Activated naive CD4-positive, alpha-beta T cell treated with Interleukin-2 at 50 U/mL for 16 hours (primary cell): ENCODE results near the gene TTC23L.
A peak's percentile ranks its signal among the peaks of the same experiment; 100 is the strongest.
"Not testable (repeated sequence)": the region's sequence is repeated elsewhere in the genome, so short reads cannot be mapped to it uniquely, and the experiment has no call there.

ENCODE experiments used
- DNase-seq: peaks from one replicate; pipeline ENCODE4 v3.0.0-alpha.2; 2020

The TTC23L gene

GRCh38 chr5:34838785-34839714 is at the start of gene TTC23L:
Gene TTC23L, plus strand, starts transcription at chr5:34839164. Its CDS starts 1,508 bp downstream, at chr5:34840672.
- DNase-seq, result peak; percentile 90

GRCh38 chr5:34789639-34790038 is 49.3 kb upstream of the TTC23L start:
- no peak for DNase-seq

GRCh38 chr5:34790069-34790468 is 48.9 kb upstream of the TTC23L start:
- DNase-seq, result no peak

- DNase-seq, result no peak
Measured at GRCh38 chr5:34791761-34792244, 47.2 kb upstream of the TTC23L start.

GRCh38 chr5:34802834-34803563 is 36.0 kb upstream of the TTC23L start:
- no peak for DNase-seq

- no peak for DNase-seq
Measured at GRCh38 chr5:34803974-34804732, 34.8 kb upstream of the TTC23L start.

- no peak for DNase-seq
Measured at GRCh38 chr5:34804913-34805312, 34.1 kb upstream of the TTC23L start.

GRCh38 chr5:34806532-34806931 is 32.4 kb upstream of the TTC23L start:
- DNase-seq, result no peak

GRCh38 chr5:34811706-34812105 is 27.3 kb upstream of the TTC23L start:
- DNase-seq, result no peak

GRCh38 chr5:34813509-34813908 is 25.5 kb upstream of the TTC23L start:
- no peak for DNase-seq

GRCh38 chr5:34817558-34818351 is 21.2 kb upstream of the TTC23L start:
- no peak for DNase-seq

GRCh38 chr5:34818717-34819116 is 20.2 kb upstream of the TTC23L start:
- no peak for DNase-seq

GRCh38 chr5:34820593-34820992 is 18.4 kb upstream of the TTC23L start:
- DNase-seq, result no peak

GRCh38 chr5:34822956-34823715 is 15.8 kb upstream of the TTC23L start:
- no peak for DNase-seq

- no peak for DNase-seq
Measured at GRCh38 chr5:34826347-34826746, 12.6 kb upstream of the TTC23L start.

- DNase-seq, result no peak
Measured at GRCh38 chr5:34827588-34828506, 11.1 kb upstream of the TTC23L start.

- DNase-seq, result not testable (repeated sequence)
Measured at GRCh38 chr5:34830827-34831226, 8.1 kb upstream of the TTC23L start.

GRCh38 chr5:34831303-34831702 is 7.7 kb upstream of the TTC23L start:
- DNase-seq, result no peak

GRCh38 chr5:34832568-34832967 is 6.4 kb upstream of the TTC23L start:
- DNase-seq, result no peak

GRCh38 chr5:34833090-34833489 is 5.9 kb upstream of the TTC23L start:
- DNase-seq, result no peak
